Vagina (tissue), 2 donors: ENCODE results near the gene SLC31A1. TPM values are rescaled to one million over a fixed set of nuclear protein-coding genes. Genes with fewer than 3 reads are reported as not detected.

ENCODE experiments used
- DNase-seq, 2 donors: peaks; one replicate each; pipeline ENCODE4 v3.0.0-alpha.2; 2017; ENCODE audit errors: extremely low spot score in 2 of 2
- H3K27ac ChIP-seq: fragments of 200-600 bp; sonication (generic); one replicate; pipeline ENCODE4 v1.5.1; 2019
- H3K27me3 ChIP-seq: fragments of 200-600 bp; sonication (generic); one replicate; pipeline ENCODE4 v1.5.1; 2019
- H3K36me3 ChIP-seq, 2 donors: fragments of 200-600 bp; sonication (generic); one replicate each; pipeline ENCODE4 v1.5.1; 2017 to 2019
- H3K4me1 ChIP-seq: fragments of 200-600 bp; sonication (generic); one replicate; pipeline ENCODE4 v1.5.1; 2019
- H3K4me3 ChIP-seq, 2 donors: fragments of 200-600 bp; sonication (generic); 1 replicate in 1 of 2; 2 replicates in 1 of 2; pipeline ENCODE4 v1.5.1; 2016 to 2019
- H3K9me3 ChIP-seq: fragments of 200-600 bp; sonication (generic); one replicate; pipeline ENCODE4 v1.5.1; 2019
- CTCF ChIP-seq, 3 experiments: fragments of 450-650 bp in 2 of 3; fragments of 200-600 bp in 1 of 3; sonication (generic) in 1 of 3; IDR thresholded peaks; one replicate each; pipeline ENCODE4 v1.5.1; 2017 to 2019; ENCODE audit warnings: antibody characterized with exemption in 3 of 3, mild to moderate bottlenecking in 2 of 3, moderate library complexity in 2 of 3
- POLR2A ChIP-seq, 2 donors: fragments of 450-650 bp; IDR thresholded peaks; one replicate each; pipeline ENCODE4 v1.6.1; 2017; ENCODE audit warnings: antibody characterized with exemption in 2 of 2, mild to moderate bottlenecking in 2 of 2, moderate library complexity in 2 of 2
- POLR2AphosphoS5 ChIP-seq, 2 donors: sonication (generic); formaldehyde crosslinking; IDR thresholded peaks; one replicate each; pipeline ENCODE4 v1.9.0; 2017; ENCODE audit warnings: antibody characterized with exemption in 2 of 2, mild to moderate bottlenecking in 2 of 2, low read depth in 1 of 2; ENCODE audit not compliant: insufficient read depth in 1 of 2
- intact Hi-C: fragments of 100-400 bp; cut with DNase I; formaldehyde crosslinking; loops from one replicate; pipeline ENCODE4 v1.15.1; 2023
- total RNA-seq: library from RNA; depleted of rRNA; stranded (reverse); fragments of >200 nt; gene quantifications from one replicate; pipeline ENCODE4 v1.2.3, GENCODE V29; 2016

SLC31A1 gene
- total RNA-seq, 1 donor from 2014 or later, result 9.3 TPM

GRCh38 chr9:113257863-113258262 lies 36.5 kb downstream of the SLC31A1 start:
- peaks cover 0 to 15% of the 10 kb centered on the region in 2 donors for H3K36me3 ChIP-seq
- no peaks in the 10 kb centered on the region for H3K4me1 ChIP-seq
- H3K27me3 ChIP-seq, result no peaks in the 10 kb centered on the region
- no peaks in the 10 kb centered on the region for H3K9me3 ChIP-seq
- no peak overlapping the region for H3K4me3 ChIP-seq
- no peak overlapping the region for H3K27ac ChIP-seq
- TF ChIP-seq CTCF (IDR thresholded peaks at IDR 0.05) (no peak), POLR2AphosphoS5 (IDR thresholded peaks at IDR 0.05; ENCODE audit: insufficient read depth in 1 of 2, low read depth in 1 of 2) (no peak), POLR2A (IDR thresholded peaks at IDR 0.05) (no peak)
- intact Hi-C loops, result no loop called here
- no peak for DNase-seq

- Histone ChIP-seq H3K4me3 (no peak overlapping the region), H3K4me1 (no peaks in the 10 kb centered on the region), H3K27me3 (no peaks in the 10 kb centered on the region), H3K36me3 (peaks cover 0 to 15% of the 10 kb centered on the region in 2 donors), H3K9me3 (no peaks in the 10 kb centered on the region), H3K27ac (no peak overlapping the region)
- DNase-seq, result no peak
- intact Hi-C loops, result no loop called here
- TF ChIP-seq POLR2AphosphoS5 (IDR thresholded peaks at IDR 0.05; ENCODE audit: insufficient read depth in 1 of 2, low read depth in 1 of 2) (no peak), CTCF (IDR thresholded peaks at IDR 0.05) (no peak), POLR2A (IDR thresholded peaks at IDR 0.05) (no peak)
These were observed 36.9 kb downstream of the SLC31A1 start for GRCh38 chr9:113258282-113258681.

- H3K27me3 ChIP-seq, result no peaks in the 10 kb centered on the region
- no peak for DNase-seq
- intact Hi-C loops, result no loop called here
- H3K9me3 ChIP-seq, result no peaks in the 10 kb centered on the region
- no peak for TF ChIP-seq CTCF (IDR thresholded peaks at IDR 0.05)
- TF ChIP-seq POLR2A (IDR thresholded peaks at IDR 0.05), result no peak
- no peak for TF ChIP-seq POLR2AphosphoS5 (IDR thresholded peaks at IDR 0.05; ENCODE audit: insufficient read depth in 1 of 2, low read depth in 1 of 2)
- H3K27ac ChIP-seq, result no peak overlapping the region
- H3K4me1 ChIP-seq, result no peaks in the 10 kb centered on the region
- peaks cover 0 to 15% of the 10 kb centered on the region in 2 donors for H3K36me3 ChIP-seq
- H3K4me3 ChIP-seq, result no peak overlapping the region
These were observed 40.8 kb downstream of the SLC31A1 start for GRCh38 chr9:113261917-113262671.

GRCh38 chr9:113266174-113266573 lies 44.8 kb downstream of the SLC31A1 start:
- Histone ChIP-seq H3K4me1 (no peaks in the 10 kb centered on the region), H3K27ac (no peak overlapping the region), H3K4me3 (no peak overlapping the region), H3K27me3 (no peaks in the 10 kb centered on the region), H3K36me3 (peaks cover 0 to 28% of the 10 kb centered on the region in 2 donors), H3K9me3 (no peaks in the 10 kb centered on the region)
- no peak for DNase-seq
- intact Hi-C loops, result no loop called here
- TF ChIP-seq POLR2AphosphoS5 (IDR thresholded peaks at IDR 0.05; ENCODE audit: insufficient read depth in 1 of 2, low read depth in 1 of 2), result no peak
- TF ChIP-seq POLR2A (IDR thresholded peaks at IDR 0.05), result no peak
- TF ChIP-seq CTCF (IDR thresholded peaks at IDR 0.05), result no peak

- Histone ChIP-seq H3K4me1 (no peaks in the 10 kb centered on the region), H3K4me3 (no peak overlapping the region), H3K27me3 (no peaks in the 10 kb centered on the region), H3K27ac (no peak overlapping the region), H3K9me3 (no peaks in the 10 kb centered on the region), H3K36me3 (peaks cover 0 to 47% of the 10 kb centered on the region in 2 donors)
- intact Hi-C loops, result no loop called here
- no peak for TF ChIP-seq POLR2AphosphoS5 (IDR thresholded peaks at IDR 0.05; ENCODE audit: insufficient read depth in 1 of 2, low read depth in 1 of 2)
- TF ChIP-seq CTCF (IDR thresholded peaks at IDR 0.05), result no peak
- no peak for TF ChIP-seq POLR2A (IDR thresholded peaks at IDR 0.05)
- DNase-seq, result no peak
These were observed 46.7 kb downstream of the SLC31A1 start for GRCh38 chr9:113267911-113268566.
